Activated CD4-positive, alpha-beta memory T cell treated with anti-CD3 and anti-CD28 coated beads for 36 hours (primary cell): ENCODE results near the gene KYAT1. TPM values are rescaled to one million over a fixed set of nuclear protein-coding genes. Genes with fewer than 3 reads are reported as not detected.

Experiments used
- CTCF ChIA-PET: fragments of 350-600 bp; sonication (Branson Sonifier 250); formaldehyde crosslinking; loops from one replicate; lab custom pipeline; 2021; ENCODE audit warnings: antibody characterized with exemption, inconsistent platforms; lab: Charles Lee
- POLR2A ChIA-PET: fragments of 350-600 bp; sonication (Branson Sonifier 250); formaldehyde crosslinking; loops from one replicate; lab custom pipeline; 2021; ENCODE audit warnings: antibody characterized with exemption; lab: Charles Lee
- DNase-seq: peaks from one replicate; pipeline ENCODE4 v3.0.0-alpha.2; 2020
- H3K27ac Mint-ChIP-seq: one replicate; pipeline ENCODE4 v1.8.0; 2021; ENCODE audit warnings: mixed read lengths
- H3K27me3 Mint-ChIP-seq: one replicate; pipeline ENCODE4 v1.8.0; 2021; ENCODE audit warnings: mixed read lengths
- H3K36me3 Mint-ChIP-seq: one replicate; pipeline ENCODE4 v1.8.0; 2021; ENCODE audit warnings: mixed read lengths
- H3K4me1 Mint-ChIP-seq: one replicate; pipeline ENCODE4 v1.8.0; 2021; ENCODE audit warnings: low read depth, mixed read lengths
- H3K4me3 Mint-ChIP-seq: one replicate; pipeline ENCODE4 v1.8.0; 2021; ENCODE audit warnings: mild to moderate bottlenecking, mixed read lengths
- H3K9me3 Mint-ChIP-seq: one replicate; pipeline ENCODE4 v1.8.0; 2021; ENCODE audit warnings: mixed read lengths
- intact Hi-C: fragments of 100-400 bp; cut with micrococcal nuclease; formaldehyde crosslinking; loops from one replicate; pipeline ENCODE4 v1.15.1; 2023
- total RNA-seq, 2 experiments: library from RNA; stranded (reverse); gene quantifications; one replicate each; pipeline ENCODE4 v1.2.3, GENCODE V29; 2021

KYAT1 gene
- total RNA-seq, 2 experiments from 2014 or later, result 15.9 to 18.1 TPM

- H3K9me3 Mint-ChIP-seq, result no peaks in the 10 kb centered on the region
- H3K27me3 Mint-ChIP-seq, result no peaks in the 10 kb centered on the region
- no peak for DNase-seq
- ChIA-PET CTCF (no interaction called here), POLR2A (no interaction called here)
- H3K4me3 Mint-ChIP-seq, result no peak overlapping the region
- no peak overlapping the region for H3K27ac Mint-ChIP-seq
- intact Hi-C loops, result no loop called here
- H3K4me1 Mint-ChIP-seq, result peaks cover 43% of the 10 kb centered on the region
- peaks cover 26% of the 10 kb centered on the region for H3K36me3 Mint-ChIP-seq
Measured at GRCh38 chr9:128905964-128906363, 24.2 kb upstream of the KYAT1 start.

- ChIA-PET POLR2A (no interaction called here), CTCF (no interaction called here)
- Mint-ChIP-seq H3K27ac (peak overlapping the region; percentile 66), H3K9me3 (no peaks in the 10 kb centered on the region), H3K4me3 (no peak overlapping the region), H3K36me3 (peaks cover 16% of the 10 kb centered on the region), H3K4me1 (peaks cover 51% of the 10 kb centered on the region), H3K27me3 (no peaks in the 10 kb centered on the region)
- intact Hi-C loops, result loop anchor here (2.0 kb wide), 1 partner anchor 533 kb away; the partner anchor contains the start of gene URM1
- peak; percentile 41 for DNase-seq
Measured at GRCh38 chr9:128903871-128904620, 22.3 kb upstream of the KYAT1 start.

GRCh38 chr9:128903079-128903461 lies 21.3 kb upstream of the KYAT1 start:
- POLR2A ChIA-PET, result interaction anchor here (0.8 kb wide), 1 partner anchor 22 kb away, joined by 3 read pairs; the partner anchor contains the start of gene KYAT1
- Mint-ChIP-seq H3K4me1 (peaks cover 57% of the 10 kb centered on the region), H3K27me3 (no peaks in the 10 kb centered on the region), H3K27ac (peak overlapping the region; percentile 83), H3K9me3 (no peaks in the 10 kb centered on the region), H3K36me3 (peaks cover 8% of the 10 kb centered on the region), H3K4me3 (no peak overlapping the region)
- intact Hi-C loops, result loop anchor here (2.0 kb wide), 1 partner anchor 532 kb away; the partner anchor contains the start of gene URM1
- no peak for DNase-seq
- CTCF ChIA-PET, result no interaction called here

GRCh38 chr9:128902351-128903078 lies 20.8 kb upstream of the KYAT1 start:
- POLR2A ChIA-PET, result interaction anchor here (0.6 to 1.0 kb wide), 4 partner anchors 16 to 229 kb away, joined by 3 to 6 read pairs (median 3); partner anchors contain the start of genes KYAT1 and NUP188

GRCh38 chr9:128901822-128902221 lies 20.1 kb upstream of the KYAT1 start:
- Mint-ChIP-seq H3K9me3 (no peaks in the 10 kb centered on the region), H3K27ac (peak overlapping the region; percentile 83), H3K4me3 (peak overlapping the region; percentile 48), H3K4me1 (peaks cover 62% of the 10 kb centered on the region), H3K27me3 (no peaks in the 10 kb centered on the region), H3K36me3 (peaks cover 2% of the 10 kb centered on the region)
- no peak for DNase-seq
- ChIA-PET CTCF (no interaction called here), POLR2A (interaction anchor here (0.6 to 1.9 kb wide), 5 partner anchors 15 to 238 kb away, joined by 3 to 7 read pairs (median 3); partner anchors contain the start of genes KYAT1, LRRC8A and NUP188)
- intact Hi-C loops, result loop anchor here (1.0 to 2.0 kb wide), 2 partner anchors 20 to 531 kb away; partner anchors contain the start of genes LRRC8A and URM1

More at GRCh38 chr9:128902351-128903078, 20.8 kb upstream of the KYAT1 start:
- Mint-ChIP-seq H3K9me3 (no peaks in the 10 kb centered on the region), H3K4me1 (peaks cover 62% of the 10 kb centered on the region), H3K36me3 (peaks cover 4% of the 10 kb centered on the region), H3K27ac (peak overlapping the region; percentile 83), H3K27me3 (no peaks in the 10 kb centered on the region), H3K4me3 (peak overlapping the region; percentile 48)
- DNase-seq, result peak; percentile 92
- CTCF ChIA-PET, result no interaction called here
- intact Hi-C loops, result loop anchor here (1.0 to 2.0 kb wide), 2 partner anchors 20 to 532 kb away; partner anchors contain the start of genes LRRC8A and URM1

- Mint-ChIP-seq H3K4me3 (no peak overlapping the region), H3K9me3 (no peaks in the 10 kb centered on the region), H3K27ac (peak overlapping the region; percentile 83), H3K36me3 (peaks cover 2% of the 10 kb centered on the region), H3K27me3 (no peaks in the 10 kb centered on the region), H3K4me1 (peaks cover 59% of the 10 kb centered on the region)
- POLR2A ChIA-PET, result interaction anchor here (0.7 to 1.9 kb wide), 3 partner anchors 20 to 239 kb away, joined by 3 to 7 read pairs (median 6); partner anchors contain the start of genes KYAT1, LRRC8A and NUP188
- CTCF ChIA-PET, result no interaction called here
- intact Hi-C loops, result no loop called here
- DNase-seq, result no peak
Measured at GRCh38 chr9:128901379-128901778, 19.6 kb upstream of the KYAT1 start.

- no peaks in the 10 kb centered on the region for H3K27me3 Mint-ChIP-seq
- ChIA-PET POLR2A (interaction anchor here (1.0 to 1.9 kb wide), 2 partner anchors 18 to 79 kb away, joined by 3 to 7 read pairs; partner anchors contain the start of genes KYAT1 and LRRC8A), CTCF (interaction anchor here (0.5 to 1.2 kb wide), 2 partner anchors 28 to 212 kb away, joined by 3 to 4 read pairs; no protein-coding TSS in a partner anchor)
- intact Hi-C loops, result no loop called here
- H3K9me3 Mint-ChIP-seq, result no peaks in the 10 kb centered on the region
- peaks cover 71% of the 10 kb centered on the region for H3K4me1 Mint-ChIP-seq
- H3K36me3 Mint-ChIP-seq, result peaks cover 2% of the 10 kb centered on the region
- peak; percentile 59 for DNase-seq
- H3K4me3 Mint-ChIP-seq, result peak overlapping the region; percentile 27
- H3K27ac Mint-ChIP-seq, result peak overlapping the region; percentile 88
Measured at GRCh38 chr9:128899566-128900322, 18.0 kb upstream of the KYAT1 start.

GRCh38 chr9:128898845-128899565 lies 17.3 kb upstream of the KYAT1 start:
- POLR2A ChIA-PET, result no interaction called here
- CTCF ChIA-PET, result interaction anchor here (0.5 to 1.0 kb wide), 2 partner anchors 29 to 211 kb away, joined by 3 read pairs; no protein-coding TSS in a partner anchor
- peak overlapping the region; percentile 88 for H3K27ac Mint-ChIP-seq
- peaks cover 2% of the 10 kb centered on the region for H3K36me3 Mint-ChIP-seq
- H3K27me3 Mint-ChIP-seq, result no peaks in the 10 kb centered on the region
- no peaks in the 10 kb centered on the region for H3K9me3 Mint-ChIP-seq
- no peak for DNase-seq
- peaks cover 70% of the 10 kb centered on the region for H3K4me1 Mint-ChIP-seq
- H3K4me3 Mint-ChIP-seq, result peak overlapping the region; percentile 27
- intact Hi-C loops, result no loop called here

GRCh38 chr9:128898382-128898781 lies 16.6 kb upstream of the KYAT1 start:
- DNase-seq, result peak; percentile 30
- H3K27ac Mint-ChIP-seq, result peak overlapping the region; percentile 88
- CTCF ChIA-PET, result interaction anchor here (1.0 kb wide), 1 partner anchor 30 kb away, joined by 3 read pairs; no protein-coding TSS in a partner anchor
- POLR2A ChIA-PET, result no interaction called here
- no peaks in the 10 kb centered on the region for H3K9me3 Mint-ChIP-seq
- intact Hi-C loops, result no loop called here
- no peaks in the 10 kb centered on the region for H3K27me3 Mint-ChIP-seq
- peaks cover 66% of the 10 kb centered on the region for H3K4me1 Mint-ChIP-seq
- peaks cover 3% of the 10 kb centered on the region for H3K36me3 Mint-ChIP-seq
- H3K4me3 Mint-ChIP-seq, result no peak overlapping the region

- ChIA-PET CTCF (no interaction called here), POLR2A (no interaction called here)
- H3K4me3 Mint-ChIP-seq, result no peak overlapping the region
- H3K9me3 Mint-ChIP-seq, result no peaks in the 10 kb centered on the region
- H3K36me3 Mint-ChIP-seq, result peaks cover 6% of the 10 kb centered on the region
- H3K27me3 Mint-ChIP-seq, result no peaks in the 10 kb centered on the region
- intact Hi-C loops, result no loop called here
- no peak for DNase-seq
- no peak overlapping the region for H3K27ac Mint-ChIP-seq
- H3K4me1 Mint-ChIP-seq, result peaks cover 63% of the 10 kb centered on the region
Measured at GRCh38 chr9:128895556-128895955, 13.8 kb upstream of the KYAT1 start.
